ENCODE results near the gene NCF2. TPM values are rescaled to one million over a fixed set of nuclear protein-coding genes. Genes with fewer than 3 reads are reported as not detected.

NCF2 gene
- total and polyA plus RNA-seq, 4 experiments from 2014 or later = 2.0 to 6.9 (median 5.9) TPM

DNA sequence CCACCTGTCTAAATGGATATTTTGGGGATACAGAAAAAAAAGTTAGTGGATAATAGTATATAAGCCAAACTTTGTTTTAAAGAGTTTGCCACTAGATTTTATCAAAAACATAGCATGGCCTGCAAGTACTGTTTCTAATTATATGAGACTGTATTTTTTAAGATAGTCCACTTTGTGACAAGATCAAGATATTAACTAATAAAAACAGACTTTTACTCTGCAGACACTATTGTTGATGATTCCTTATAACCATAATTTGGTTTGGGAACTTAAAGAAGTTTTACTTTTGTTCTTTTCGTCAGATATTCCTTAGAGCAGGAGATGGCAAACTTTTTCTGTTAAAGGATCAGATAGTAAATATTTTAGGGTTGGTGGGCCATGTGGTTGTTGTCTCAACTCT is 81.6 kb downstream of the NCF2 start:
- Histone ChIP-seq H3K27me3 (ENCODE audit: insufficient read depth, low read length) (no peaks in the 10 kb centered on the region), H3K4me1 (ENCODE audit: insufficient read depth, low read length) (peaks cover 33% of the 10 kb centered on the region), H3K9me3 (ENCODE audit: control insufficient read depth in 1 of 2, low read length in 2 of 2) (no peaks in the 10 kb centered on the region), H3K36me3 (ENCODE audit: insufficient read depth, low read length) (no peaks in the 10 kb centered on the region), H3K4me3 (ENCODE audit: low read length in 2 of 2) (no peak overlapping the region), H3K27ac (ENCODE audit: low read depth, low read length) (no peak overlapping the region)
- Mint-ChIP-seq H3K27ac (no peak overlapping the region), H3K27me3 (no peaks in the 10 kb centered on the region), H3K9me3 (no peaks in the 10 kb centered on the region), H3K36me3 (peaks cover 0 to 2% of the 10 kb centered on the region in 2 donors), H3K4me1 (peaks cover 15 to 21% (median 18%) of the 10 kb centered on the region in 4 donors), H3K4me3 (no peak overlapping the region)
- DNase-seq = no peak
- intact Hi-C loops (cut with micrococcal nuclease) = no loop called here
- ChIA-PET POLR2A (ENCODE audit: partially characterized antibody) (no interaction called here), CTCF (ENCODE audit: partially characterized antibody) (interaction anchor here (1.5 to 1.9 kb wide), 2 partner anchors 37 to 39 kb away, joined by 3 to 5 read pairs; no protein-coding TSS in a partner anchor)

DNA sequence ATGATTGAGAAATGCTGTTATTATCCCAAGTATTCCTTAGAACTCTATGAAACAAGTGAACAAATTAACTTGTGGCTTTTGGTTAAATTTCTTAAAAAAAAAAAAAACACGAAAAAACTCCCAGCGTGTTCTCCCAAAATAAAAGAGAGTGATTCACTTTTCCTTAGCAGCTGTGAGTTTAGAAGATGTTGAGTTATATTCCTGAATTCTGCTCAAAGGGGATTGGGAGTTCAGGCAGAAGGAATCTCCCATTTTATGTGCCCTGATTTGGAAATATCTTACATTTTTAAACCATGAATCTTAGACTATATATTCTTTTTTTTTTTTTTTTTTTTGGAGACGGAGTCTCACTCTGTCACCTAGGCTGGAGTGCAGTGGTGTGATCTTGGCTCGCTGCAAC is 83.7 kb downstream of the NCF2 start:
- no peak for DNase-seq
- ChIA-PET POLR2A (ENCODE audit: partially characterized antibody) (no interaction called here), CTCF (ENCODE audit: partially characterized antibody) (interaction anchor here (0.7 kb wide), 1 partner anchor 38 kb away, joined by 5 read pairs; no protein-coding TSS in a partner anchor)
- Histone ChIP-seq H3K27me3 (ENCODE audit: insufficient read depth, low read length) (no peaks in the 10 kb centered on the region), H3K36me3 (ENCODE audit: insufficient read depth, low read length) (no peaks in the 10 kb centered on the region), H3K4me1 (ENCODE audit: insufficient read depth, low read length) (peaks cover 42% of the 10 kb centered on the region), H3K9me3 (ENCODE audit: control insufficient read depth in 1 of 2, low read length in 2 of 2) (no peaks in the 10 kb centered on the region), H3K4me3 (ENCODE audit: low read length in 2 of 2) (no peak overlapping the region), H3K27ac (ENCODE audit: low read depth, low read length) (no peak overlapping the region)
- H3K4me1 Mint-ChIP-seq = peaks cover 20 to 24% (median 22%) of the 10 kb centered on the region in 4 donors
- intact Hi-C loops (cut with micrococcal nuclease) = no loop called here
- no peaks in the 10 kb centered on the region for H3K9me3 Mint-ChIP-seq
- H3K27ac Mint-ChIP-seq = peak overlapping the region in 1 of 7 donors; percentile 50
- no peaks in the 10 kb centered on the region for H3K36me3 Mint-ChIP-seq
- no peaks in the 10 kb centered on the region for H3K27me3 Mint-ChIP-seq
- no peak overlapping the region for H3K4me3 Mint-ChIP-seq

Other genes starting within 250 kb of the NCF2 start
- gene NMNAT2, start 172.1 kb downstream of the NCF2 start, total RNA-seq = not detected
- gene NMNAT2, start 172.1 kb downstream of the NCF2 start, polyA plus RNA-seq = not detected
- 10 to 100 TPM; 66.1 to 66.5 TPM for gene SMG7, start 118.0 kb downstream of the NCF2 start, total RNA-seq
- 10 to 100 TPM; 15.0 to 37.9 TPM for gene SMG7, start 118.0 kb downstream of the NCF2 start, polyA plus RNA-seq
- gene ARPC5, start 45.3 kb upstream of the NCF2 start, total RNA-seq = 100 to 1,000 TPM; 106 to 107 TPM
- gene ARPC5, start 45.3 kb upstream of the NCF2 start, polyA plus RNA-seq = 100 to 1,000 TPM; 391 to 696 TPM
- not detected for gene APOBEC4, start 62.9 kb upstream of the NCF2 start, total RNA-seq
- not detected for gene APOBEC4, start 62.9 kb upstream of the NCF2 start, polyA plus RNA-seq
- gene RGL1, start 214.7 kb upstream of the NCF2 start, total RNA-seq = 1 to 10 TPM; 5.1 to 5.3 TPM
- gene RGL1, start 214.7 kb upstream of the NCF2 start, polyA plus RNA-seq = 1 to 10 TPM; 2.3 to 2.4 TPM

All from CD4-positive, alpha-beta memory T cell (primary cell).